Effector CD4-positive, alpha-beta T cell (primary cell): ENCODE data around the gene RAP1A.
A peak's percentile ranks its signal among the peaks of the same experiment; 100 is the strongest.

ENCODE experiments used
- DNase-seq: peaks from one replicate; pipeline ENCODE4 v3.0.0-alpha.2; 2020
- total RNA-seq: gene quantifications from one replicate; lab custom pipeline; 2026; lab: John Stamatoyannopoulos, UW

The RAP1A gene
- total RNA-seq: 56.3 reads per million, percentile 71 among the genes with 10 or more reads in this experiment

DNA sequence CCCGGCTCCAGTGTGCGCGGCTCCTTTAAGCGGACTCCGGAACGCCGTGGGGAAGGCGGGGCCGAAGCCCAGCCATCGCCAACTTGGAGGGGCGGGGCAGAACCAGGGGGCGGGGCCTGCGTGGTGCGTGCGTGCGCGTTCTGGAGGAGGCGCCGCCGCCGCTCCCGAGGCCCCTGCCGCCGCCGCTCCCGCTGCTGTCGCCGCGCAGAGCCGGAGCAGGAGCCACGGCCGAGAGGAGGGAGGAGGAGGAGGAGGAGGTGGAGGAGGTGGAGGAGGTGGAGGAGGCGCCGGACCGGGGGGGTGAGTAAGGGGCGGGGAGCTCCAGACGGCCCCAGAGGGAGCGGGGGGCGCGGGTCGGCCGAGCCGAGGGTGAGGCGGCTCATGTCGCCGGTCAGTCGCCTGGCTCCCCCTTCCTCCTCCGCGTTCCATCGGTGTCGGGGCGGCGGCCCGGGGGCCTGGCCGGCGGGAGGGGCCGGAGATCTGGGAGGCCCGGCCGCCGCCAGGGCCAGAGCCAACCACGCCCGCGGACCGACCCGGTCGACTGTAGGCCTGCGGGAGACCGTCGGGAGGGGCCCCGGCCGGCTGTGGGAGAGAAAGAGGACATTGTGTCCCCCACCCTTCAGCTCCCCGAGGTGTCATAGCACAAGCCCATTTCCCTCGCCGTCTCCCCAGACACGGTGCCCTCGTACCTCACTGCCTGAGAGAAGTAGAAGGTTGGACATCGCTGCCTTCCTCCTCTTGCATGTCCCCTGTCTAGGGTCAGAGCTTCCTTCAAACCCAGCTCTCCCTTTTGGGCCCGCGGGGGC lies at the start of gene RAP1A:
Gene RAP1A (plus strand): TSS at position 155 of the 806 bp plus-strand sequence. CDS start 71,572 bp downstream, outside the sequence.
- DNase-seq: peak; percentile 92

DNA sequence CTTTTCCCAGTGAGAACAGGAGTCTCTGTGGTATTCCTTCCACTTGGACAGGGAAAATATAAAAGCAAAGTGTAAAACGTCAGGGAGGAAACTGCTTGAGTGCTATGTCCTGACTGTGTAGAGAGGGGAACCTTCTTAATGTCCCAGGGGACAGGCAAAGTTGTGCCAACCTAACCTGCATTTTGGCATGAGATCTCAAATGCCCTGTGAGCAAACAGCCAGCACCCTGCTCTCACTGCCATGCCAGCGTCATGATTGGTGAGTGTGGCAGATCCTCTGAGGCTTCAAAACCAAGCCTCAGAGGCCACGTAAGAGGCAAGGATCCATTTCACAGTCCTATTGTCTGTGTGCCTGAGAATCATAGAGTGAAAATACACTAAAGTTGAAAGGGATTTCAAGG lies 49.7 kb upstream of the RAP1A start:
- no peak for DNase-seq

DNA sequence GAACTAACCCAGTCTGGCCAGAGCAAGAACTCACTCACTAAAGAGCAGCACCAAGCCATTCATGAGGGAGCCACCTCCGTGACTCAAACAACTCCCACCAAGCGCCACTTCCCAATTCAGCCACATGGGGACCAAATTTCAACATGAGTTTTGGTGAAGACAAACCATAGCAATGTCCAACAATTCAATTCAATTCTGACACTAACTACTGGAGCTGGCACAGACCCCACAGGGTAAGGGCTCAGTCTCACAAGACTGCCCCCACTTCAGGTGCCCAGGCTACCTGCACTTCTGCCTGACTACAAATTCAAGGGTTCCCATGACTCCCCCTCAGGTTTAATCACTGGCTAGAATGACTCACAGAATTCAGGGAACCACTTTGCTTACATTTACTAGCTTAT lies 48.8 kb upstream of the RAP1A start:
- no peak for DNase-seq

DNA sequence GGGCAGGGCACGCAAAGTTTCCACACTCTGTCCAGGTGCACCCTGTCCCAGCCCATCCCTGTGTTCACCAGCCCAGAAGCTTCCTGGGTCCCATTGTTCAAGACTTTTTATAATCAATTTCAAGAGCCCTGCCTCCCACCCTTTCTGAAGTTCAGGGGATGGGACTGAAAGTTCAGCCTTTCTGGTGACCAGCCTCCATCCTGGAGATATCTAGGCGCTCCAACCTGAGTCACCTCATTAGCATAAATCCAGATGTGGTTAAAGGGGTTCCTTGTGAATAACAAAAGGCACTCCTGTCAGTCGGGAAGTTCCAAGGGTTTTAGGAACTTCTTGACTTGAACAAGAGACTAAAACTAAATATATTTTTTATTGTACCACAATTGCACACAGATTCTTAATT lies 48.4 kb upstream of the RAP1A start:
- no peak for DNase-seq

DNA sequence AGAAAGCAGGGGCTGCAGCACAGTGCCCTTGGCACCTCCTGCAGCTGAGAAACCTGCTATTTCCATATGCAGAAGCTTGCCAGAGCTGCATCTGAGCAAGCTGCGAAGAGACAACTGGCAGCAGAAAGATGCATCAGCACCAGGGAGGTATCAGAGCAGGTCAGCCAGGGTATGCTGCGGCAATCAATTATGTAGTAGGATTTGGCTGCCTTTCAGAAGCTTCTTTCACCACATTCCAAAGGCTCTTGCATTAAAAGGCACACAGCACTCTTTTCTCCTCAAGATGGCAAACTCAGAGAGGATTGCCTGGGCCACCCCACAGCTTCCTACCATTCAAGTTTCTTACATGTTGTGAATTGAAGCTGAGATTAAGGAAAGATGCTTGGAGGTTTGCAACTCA lies 47.6 kb upstream of the RAP1A start:
- no peak for DNase-seq

DNA sequence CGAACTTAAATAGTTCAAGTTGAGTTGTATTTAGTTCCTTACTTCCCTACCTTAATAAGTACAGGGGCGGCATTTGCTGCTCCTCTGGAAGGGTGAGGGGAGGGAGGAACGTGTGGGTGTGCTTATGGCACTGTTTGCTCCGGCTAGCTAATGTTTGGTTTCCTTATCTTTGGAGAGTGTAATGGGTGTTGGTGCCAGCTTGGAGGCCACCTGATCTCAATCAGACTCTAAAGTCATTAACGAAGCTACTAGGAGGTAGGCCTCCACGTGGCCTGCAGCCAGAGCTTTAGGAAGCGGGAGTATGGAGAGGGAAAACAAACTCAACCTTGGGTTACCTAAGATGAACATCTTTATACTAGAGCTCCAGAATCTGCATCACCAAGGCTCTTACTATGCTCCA lies 43.0 kb upstream of the RAP1A start:
- DNase-seq: no peak

DNA sequence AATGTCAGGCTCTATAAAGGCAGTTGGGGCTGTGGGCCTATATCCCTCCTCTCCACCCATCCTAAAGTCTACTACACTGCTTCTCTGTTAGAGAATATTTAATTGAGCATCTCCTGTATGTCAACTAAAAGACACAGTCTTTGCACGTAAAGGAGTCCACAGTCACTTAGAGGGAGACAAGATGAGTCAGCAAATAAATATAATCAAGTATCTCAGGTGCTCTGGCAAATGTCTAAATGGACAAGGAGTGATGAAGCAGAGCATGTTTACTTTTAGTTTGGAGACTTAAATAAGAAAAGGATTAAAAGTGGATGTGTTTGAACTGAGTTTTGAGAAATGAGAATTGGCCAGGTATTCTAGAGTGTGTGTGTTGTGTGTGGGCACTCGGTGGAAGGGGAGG lies 41.8 kb upstream of the RAP1A start:
- no peak for DNase-seq

DNA sequence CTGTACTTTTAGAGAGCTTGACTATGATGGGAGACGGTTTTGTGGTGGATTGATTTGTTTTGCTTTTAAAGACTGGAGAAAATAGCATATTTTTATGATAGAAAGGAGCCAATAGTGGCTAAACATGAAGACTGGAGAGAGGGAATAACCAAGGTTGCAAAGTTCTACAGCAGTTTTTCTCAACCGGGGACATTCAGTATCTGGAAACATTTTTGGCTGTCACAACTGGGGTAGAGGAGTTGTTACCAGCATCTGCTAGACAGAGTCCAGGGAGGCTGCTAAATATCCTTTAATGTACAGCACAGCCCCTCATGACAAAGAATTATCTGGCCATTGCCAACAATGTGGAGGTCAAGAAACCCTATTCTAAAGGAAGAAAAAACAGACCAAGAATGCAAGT lies 38.4 kb upstream of the RAP1A start:
- DNase-seq: no peak

DNA sequence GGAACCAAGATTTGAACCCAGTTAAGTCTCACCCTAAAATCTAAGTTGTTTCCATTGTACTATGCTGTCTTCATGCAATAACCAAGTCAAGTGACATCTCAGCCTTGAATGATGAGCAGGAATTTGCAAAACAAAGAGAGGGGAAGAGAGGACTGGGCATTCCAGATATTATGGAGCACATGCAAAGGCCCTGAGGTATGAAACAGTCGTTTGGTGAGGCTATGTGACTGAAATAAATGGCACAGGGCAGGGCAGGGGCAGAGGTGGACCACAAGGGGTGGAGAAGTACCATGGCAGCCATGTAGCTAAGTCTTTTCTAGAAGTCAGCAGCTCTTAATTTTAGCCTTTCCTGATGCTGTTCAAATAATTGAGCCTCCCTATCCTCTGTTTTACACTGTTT lies 37.6 kb upstream of the RAP1A start:
- no peak for DNase-seq

DNA sequence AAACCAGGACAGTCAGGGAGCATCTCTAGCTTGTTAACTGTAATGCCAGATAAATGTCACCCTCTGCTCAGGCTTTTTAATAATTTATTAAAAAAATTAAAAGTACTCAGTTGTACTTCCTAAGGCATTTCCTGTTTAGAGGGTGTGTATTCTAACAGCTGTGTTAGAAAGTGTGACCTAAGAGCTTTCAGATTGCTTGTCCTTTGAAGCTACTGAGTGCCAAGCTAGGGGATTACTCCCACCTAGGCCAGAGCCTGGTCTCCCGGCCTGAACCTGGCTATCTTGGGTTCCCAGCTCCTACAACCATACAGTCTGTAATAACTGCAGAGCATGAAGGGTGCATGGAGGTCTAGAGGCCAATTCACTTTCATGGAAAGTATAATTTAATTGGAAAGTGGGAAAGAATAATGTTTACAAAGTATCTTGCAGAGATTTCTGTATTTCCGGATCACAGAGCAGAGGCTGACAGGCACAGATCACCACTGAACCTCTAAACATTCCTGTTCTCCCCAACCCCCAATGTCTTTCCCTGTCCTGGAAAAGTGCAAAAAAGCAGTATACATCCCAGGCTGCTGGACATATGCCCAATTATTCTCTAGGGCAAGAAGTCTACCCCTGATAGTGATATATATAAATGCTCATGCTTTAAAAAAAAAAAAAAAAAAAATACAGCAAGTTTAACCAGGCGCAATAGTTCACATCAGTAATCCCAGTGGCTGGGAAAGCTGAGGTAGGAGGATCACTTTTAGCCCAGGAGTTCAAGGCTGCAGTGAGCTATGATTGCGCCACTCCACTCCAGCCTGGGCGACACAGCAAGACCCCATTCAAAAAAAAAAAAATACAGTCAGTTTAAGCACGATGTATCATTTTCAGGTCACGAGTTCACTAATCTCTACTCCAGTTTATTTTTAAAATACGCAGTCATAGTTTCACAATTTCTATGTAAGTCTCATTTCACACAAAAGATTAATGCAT lies 36.7 kb upstream of the RAP1A start:
- no peak for DNase-seq

DNA sequence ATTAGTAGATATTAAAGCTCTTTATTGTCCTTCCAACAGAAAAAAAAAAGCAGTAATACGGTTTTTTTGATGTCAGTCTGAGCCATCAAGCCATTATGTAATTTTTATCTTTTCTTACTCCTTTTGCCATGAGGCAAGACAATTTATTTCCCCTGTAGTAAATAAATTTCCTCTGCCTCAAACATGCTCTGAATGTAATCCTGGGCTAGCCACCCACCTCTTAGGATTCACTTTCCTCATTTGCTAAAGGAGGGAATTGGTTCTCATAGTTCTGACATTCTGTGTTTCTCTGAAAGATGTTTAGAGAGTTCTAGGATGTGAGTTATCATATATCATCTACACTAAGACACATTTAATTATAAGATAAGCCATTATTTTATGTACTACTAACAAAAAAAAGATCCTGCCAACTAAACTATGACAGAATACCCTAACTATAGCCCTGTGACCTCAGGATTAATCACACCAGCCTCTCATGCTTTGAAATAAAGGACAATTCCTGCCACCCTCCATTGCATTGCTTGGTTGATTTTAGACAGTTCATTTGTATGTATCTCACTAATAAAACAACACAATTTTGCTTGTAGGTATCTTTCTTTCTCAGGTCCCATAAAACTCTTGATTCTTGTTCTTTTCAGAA lies 34.0 kb upstream of the RAP1A start:
- no peak for DNase-seq

DNA sequence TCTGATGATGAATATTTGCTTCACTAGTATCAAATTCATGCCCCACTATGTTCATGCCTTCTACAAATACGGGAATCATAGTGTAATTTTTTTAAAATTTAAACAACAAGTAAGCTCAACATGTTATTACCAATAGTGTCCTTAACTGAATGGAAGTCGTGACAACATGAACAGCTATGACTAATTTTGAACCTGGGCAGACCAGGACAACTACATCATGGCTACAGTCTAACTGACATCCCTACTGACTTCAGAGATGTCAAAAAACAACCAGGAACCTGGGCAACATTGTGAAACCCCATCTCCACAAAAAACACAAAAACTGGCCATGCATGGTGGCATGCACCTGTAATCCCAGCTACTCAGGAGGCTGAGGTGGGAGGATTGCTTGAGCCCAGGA lies 33.5 kb upstream of the RAP1A start:
- DNase-seq: no peak

DNA sequence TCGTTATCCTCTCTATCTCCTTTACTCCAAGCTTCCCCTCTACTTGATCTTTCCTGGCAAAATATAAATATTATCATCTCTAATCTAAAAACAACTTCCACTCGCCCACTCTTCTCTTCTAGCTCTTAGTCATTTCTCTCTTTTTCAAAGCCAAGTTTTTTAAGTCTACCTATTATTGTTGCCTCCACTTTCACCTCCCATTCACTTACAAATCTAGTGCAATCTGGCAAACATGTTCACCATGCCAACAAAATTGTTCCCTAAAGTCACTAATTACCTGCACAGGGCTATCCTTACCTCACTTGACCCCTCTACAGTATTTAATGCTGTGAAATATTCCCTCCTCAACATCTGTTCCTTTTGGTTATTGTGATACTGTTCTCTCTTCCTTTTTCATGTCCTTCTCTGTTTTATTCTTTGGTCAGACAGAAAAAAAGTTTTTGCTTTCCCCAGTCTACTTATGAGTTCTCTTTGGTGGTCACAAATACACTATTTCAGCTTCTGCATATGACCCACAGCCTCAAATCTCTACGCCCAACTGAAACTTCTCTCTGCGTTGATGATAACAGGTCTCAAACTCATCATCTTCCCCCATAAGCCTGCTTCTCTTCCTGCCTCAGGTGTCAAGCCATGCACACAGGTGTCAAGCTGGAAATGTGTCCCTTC lies 31.9 kb upstream of the RAP1A start:
- no peak for DNase-seq

DNA sequence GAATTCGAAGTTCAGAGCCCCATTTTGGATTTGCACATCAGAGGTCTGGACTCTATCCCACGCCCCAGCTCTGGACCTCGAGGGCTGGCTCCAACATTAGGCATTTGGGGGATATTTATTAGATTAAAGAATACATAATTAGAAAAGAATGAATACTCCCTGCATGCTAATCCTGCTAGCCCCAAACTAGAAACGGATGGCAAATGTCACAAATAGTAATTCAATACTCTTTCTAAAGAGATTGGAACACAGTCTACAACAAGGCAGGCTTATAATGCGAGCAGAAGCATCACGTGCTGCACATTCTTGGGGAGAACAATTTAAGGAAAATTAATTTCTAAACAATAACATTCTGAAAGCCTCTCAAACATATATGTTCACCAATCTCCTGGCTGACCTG lies 27.7 kb upstream of the RAP1A start:
- DNase-seq: no peak

DNA sequence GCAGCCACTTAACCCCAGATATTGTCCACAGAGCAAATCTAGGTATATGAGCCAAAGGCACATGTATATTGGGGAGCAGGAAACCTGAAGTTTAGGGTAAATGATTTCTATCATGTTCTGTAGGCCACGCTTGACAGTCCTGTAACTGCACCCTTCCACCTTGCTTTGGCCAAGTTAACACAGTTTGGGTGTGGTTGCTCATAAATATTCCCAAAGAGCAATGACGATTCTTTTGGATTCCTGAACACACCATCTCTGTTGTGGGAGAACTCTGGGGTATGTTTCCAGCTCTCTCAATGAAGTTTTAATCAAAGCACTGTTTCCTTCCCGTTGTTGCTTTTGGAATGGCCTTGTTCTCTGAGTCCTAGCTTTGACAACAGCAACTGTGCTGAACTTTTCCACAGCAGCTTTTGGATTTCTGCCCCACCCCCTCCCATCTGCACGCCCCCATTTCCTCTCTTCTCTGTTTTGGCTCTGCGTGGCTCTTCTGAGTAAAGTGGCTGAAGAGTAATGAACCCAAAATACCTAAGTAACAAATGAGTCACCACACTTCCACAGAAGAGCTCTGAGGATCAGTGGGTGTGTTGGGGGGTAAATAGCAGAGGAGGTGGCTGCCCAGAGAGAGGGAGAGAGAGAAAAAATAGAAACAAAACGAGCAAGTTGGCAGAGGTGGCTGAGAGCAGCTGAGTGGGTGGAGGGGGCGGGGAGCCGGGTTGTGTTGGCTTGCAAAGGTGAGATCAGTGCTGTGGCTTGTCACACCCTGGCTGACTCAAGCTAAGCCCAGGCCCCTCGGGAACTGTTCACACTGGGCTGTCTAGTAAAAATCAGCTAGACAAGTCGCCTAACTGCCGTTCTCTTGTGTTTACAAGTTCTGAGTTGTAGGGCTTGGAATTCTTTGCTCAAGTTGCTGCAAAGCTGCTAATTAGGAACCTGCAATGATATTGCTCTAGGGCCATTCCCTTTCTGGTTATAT lies 26.9 kb upstream of the RAP1A start:
- DNase-seq: peak; percentile 81

DNA sequence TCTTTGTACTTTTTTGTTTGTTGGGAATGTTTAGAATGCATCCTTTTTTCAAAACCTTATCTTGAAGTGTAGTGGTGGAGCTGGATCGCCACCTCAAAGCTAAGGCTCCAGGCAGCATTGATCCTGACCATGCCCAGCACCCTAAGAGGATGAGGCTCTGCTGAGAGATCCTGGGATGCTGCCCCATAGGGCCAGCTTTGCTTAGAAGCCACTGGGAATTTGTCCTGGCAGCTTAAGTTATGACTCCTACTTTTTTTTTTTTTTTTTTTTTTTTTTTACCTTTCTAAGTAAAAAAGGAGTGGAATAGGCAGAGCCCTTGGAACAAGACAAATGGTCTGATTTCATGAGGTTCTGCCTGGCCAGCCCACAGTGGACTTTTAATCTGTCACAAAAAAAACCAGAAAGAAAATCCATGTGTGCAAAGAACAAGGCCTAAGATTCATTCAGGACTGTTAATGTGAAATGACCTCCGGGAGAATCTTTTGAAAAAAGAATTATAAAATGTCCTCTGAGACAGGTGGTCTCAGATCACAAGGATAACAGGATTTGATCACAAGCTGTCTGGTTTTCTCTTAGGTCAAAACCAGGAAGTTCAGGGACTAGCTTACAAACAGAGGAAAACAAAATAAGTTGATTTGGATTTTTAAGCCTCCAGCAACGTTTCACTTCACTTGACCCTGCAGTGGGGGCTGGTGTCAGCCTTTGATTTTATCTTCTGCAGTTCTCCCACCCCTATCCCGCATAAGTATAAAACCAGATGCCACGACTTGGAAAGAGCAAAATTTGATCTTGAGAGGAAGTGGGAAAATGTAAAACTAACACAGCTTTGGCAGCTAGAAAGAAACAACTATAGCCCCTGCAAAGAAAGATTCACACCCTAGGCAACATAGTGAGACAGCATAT lies 25.9 kb upstream of the RAP1A start:
- DNase-seq: no peak

DNA sequence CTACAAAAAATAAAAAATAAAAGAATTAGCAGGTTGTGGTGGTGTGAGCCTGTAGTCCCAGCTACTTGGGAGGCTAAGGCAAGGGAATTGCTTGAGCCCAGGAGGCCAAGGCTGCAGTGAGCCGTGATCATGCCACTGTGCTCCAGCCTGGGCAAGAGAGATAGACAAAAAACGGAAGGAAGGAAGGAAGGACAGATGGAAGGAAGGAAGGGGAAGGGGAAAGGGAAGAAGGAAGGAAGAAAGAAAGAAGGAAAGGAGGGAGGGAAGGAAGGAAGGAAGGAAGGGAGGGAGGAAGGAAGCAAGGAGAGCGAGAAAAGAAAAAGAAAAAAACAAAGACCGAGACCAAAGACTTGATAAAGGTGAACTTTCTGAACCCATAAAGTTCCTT lies 25.3 kb upstream of the RAP1A start:
- DNase-seq: no peak

DNA sequence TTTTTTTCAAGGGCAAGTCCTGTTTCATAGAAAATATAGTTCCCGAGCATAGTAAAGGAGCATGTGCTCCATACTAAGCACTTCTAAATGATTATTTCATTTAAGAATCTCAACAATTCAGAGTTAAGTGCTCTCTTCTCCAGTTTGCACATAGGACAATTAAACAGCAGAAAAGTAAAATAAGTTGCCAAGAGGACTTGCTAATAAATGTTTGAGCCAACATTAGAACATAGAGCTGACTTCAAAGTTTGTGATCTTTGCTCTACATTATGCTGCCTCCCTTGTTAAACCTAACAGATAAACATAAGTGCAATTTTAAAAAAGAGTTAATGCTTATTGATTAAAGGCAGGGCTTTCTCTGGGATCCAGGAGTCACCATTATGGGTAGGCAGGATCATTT lies 23.8 kb upstream of the RAP1A start:
- no peak for DNase-seq

DNA sequence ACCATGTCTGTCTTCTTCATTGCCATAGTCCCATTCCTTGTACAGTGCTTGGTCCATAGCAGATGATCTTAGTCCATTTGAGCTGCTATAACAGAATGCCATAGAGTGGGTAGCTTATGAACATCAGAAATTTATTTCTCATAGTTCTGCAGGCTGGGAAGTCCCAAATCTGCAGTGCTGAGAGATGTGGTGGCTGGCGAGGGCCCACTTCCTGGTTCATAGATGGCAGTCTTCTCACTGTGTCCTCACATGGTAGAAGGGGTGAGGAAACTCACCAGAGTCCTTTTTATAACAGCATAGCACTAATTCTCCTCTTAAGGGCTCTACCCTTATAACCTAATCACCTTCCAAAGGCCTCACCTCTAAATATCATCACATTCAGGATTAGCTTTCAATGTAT lies 23.1 kb upstream of the RAP1A start:
- DNase-seq: peak; percentile 50

DNA sequence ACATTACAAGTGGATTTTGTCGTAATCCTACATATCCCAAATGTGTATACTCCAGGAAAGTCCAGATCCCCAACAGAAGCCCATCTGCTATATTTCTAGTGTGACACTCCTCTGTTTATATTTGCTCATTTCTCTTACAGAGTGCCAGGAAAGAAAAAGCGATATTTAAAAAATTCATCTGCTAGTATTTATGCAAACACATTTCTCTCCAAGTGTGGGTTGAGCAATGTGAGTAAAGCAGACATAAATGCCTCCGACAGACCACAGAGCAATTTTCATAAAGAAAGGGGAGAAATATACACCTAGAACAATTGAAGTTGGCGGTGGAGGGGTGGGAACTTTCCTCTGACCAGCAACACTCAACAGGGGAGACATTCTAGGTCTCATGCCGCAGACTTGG lies 22.2 kb upstream of the RAP1A start:
- DNase-seq: no peak
